Stimulated activated CD4-positive, alpha-beta T cell treated with anti-CD3 and anti-CD28 coated beads, Interleukin-4, amount 100 ng/mL, for 1 hour (primary cell): ENCODE measurements around the gene CLCN5.

Experiments
- DNase-seq: peaks from one replicate; pipeline ENCODE4 v3.0.0-alpha.2; 2020

The CLCN5 gene

DNA sequence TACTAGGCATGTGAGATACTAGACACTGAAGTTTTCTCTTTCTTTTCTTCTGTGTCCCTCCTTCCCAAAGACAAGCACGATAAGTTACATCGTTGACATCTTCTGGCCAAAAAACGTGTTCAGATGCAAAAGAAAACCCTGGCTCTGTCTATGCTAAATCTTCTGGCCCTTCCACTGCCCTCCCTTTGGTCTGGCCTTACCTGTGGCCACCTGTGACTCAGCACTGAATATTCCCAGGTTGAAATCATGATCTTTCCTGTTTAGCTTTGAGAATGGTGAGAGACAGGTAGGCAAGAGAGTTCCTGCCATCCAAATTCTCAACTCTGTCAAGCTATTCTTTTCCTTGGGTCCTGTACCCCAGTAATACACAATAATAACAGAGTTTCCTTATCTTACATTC, 12.3 kb downstream of the CLCN5 start:
- no peak for DNase-seq

DNA sequence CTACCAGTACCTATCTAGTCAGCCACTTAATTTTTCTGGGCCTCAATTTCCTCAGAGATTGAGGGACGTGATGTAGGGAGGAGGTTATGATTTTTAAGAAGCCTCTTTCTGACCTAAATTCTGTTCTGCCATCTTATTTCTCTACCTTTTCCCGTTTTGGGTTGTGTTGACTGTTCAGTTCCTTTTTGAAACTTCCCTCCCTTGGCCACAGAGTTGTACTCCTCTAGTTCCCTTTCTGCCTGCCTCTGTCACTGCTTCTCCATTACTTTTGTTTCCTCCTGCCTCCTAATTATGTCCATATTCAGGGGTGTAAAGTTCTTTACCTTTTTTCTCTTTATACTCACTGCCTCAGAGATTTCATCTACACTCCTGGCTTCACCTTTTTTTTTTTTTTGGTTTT, 25.4 kb downstream of the CLCN5 start:
- DNase-seq: no peak

DNA sequence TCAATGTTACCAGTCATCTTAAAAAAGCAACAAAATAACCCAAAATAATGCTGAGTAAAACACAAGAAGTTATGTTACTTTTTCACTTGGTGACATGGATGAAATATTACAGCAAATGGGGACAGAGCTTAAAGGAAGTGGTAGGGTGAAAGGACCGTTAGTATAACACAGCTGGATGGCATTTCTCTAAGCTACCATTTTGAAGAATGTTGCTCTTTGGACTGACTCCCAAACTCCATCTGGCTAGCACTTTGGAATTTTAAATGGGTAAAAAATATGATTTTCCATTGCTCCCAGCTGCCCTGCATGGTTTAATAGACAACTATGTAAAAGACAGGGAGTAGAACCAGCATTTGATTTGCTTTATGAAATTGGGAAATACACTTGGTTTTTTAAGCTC, 27.6 kb downstream of the CLCN5 start:
- no peak for DNase-seq

DNA sequence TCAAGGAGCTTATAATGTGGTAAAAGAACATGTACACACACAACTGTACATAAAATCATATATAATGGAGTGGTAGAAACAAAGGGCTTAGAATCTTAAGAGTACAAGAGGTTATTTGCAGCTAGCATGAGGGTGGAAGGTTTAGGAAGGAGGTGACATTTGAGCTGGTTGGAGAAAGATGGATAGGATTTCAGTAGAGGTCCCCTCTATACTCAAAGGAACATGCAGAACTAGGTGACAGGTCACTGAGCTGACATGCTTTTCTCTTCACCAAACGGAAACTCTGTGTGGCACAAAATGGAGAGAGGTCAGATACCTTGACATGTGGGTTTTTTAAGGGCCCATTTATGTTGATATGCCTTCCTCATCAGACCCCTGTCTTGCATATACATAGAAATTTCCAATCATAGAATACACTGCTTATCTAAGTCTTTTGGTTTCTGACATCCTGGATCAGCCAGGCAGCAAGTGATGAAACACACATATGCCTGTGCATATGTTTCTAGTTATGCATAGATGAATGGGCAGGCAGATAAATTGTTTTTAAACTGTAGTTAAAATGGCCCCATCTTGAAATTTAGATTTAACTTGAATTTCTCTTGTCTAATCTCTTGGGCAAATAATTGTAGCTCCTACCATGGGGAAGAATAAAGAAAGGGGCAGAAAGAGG, 29.3 kb downstream of the CLCN5 start:
- no peak for DNase-seq

DNA sequence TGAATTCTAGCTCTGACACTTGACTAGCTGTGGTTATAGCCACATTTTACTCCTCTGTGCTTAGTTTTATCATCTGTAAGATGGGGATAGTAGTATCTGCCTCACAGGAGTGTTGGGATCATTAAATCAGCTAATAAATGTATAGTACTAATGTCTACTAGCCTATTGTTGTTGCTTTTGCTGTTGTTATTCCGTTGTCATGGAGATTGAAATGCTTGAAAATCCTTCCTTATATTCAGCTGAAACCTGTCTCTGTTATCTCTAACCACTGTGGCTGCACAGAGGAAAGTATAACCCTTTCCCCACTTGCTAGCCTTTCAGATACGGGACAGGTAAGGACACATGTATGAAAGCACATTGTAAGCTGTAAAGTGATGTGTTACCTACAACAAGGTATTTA, 33.9 kb downstream of the CLCN5 start:
- no peak for DNase-seq

DNA sequence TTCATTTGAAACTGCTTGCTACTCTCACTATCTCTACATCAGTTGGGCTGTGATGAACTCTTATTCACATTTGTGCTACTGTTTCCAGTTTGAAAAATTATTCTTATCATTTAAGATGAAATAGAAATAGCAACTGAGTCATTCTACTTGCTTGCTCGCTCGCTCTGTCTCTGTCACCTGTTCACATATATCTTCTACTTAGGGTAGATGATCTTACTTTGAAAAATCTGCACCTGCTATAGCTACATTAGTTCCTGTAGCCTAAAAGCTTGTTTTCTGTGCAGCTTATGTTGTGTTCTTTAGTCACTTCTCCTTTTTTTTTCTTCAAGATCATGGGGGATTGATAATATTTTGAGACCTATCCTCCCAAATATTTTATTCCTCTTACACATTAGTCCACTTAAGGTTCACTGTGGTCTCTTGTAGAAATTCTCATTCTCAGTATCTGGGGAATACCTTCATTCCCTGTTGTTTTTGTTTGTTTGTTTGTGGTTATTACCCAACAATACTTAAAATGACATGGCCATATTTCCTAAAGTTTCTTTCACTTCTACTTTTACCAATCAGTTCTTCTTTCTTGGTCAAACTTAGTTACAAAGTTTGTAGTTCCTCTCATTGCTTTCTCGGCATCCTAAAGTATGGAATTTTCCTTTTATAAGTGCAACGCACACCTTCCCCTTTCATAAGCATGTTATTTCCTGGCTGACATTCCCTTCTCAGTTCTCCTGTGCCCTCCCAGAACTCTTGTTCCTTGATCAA, 36.5 kb downstream of the CLCN5 start:
- no peak for DNase-seq

DNA sequence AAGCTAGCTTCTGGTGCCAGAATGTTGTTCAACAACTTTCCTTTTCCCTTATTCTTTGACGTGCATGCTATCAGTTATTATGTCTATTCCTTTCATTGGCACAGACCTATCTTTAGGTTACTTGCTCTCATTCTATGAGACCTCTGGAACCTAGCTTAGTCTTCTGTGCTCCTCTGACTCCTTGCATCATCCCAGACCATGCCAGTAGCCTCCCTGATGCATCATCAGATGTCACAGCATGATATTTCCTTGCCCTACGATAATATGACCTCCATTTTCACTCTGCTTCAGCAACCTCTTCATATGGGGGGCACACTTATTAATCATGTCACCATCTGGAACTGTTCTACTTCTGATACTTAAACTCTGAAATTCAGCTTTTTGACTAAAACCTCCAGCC, 37.2 kb downstream of the CLCN5 start:
- DNase-seq: no peak

DNA sequence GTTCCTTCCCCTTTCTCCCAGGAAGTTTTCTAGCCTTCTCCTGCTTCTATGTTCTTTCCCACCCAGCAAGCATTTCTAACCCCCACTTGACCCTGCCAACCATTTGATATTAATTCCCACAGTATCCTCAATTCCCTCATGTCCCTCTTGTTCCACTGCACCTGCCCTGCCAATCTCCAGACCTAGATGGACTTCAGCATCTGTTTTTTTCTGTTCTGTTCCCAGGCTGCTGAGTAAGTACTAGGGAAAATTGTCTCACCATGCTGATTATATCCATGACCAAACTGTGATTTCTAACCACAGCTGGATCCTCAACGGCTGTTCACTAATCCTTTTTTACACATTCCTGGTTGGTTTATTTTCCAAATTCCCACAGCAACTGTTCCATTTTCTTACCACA, 37.7 kb downstream of the CLCN5 start:
- DNase-seq: no peak

DNA sequence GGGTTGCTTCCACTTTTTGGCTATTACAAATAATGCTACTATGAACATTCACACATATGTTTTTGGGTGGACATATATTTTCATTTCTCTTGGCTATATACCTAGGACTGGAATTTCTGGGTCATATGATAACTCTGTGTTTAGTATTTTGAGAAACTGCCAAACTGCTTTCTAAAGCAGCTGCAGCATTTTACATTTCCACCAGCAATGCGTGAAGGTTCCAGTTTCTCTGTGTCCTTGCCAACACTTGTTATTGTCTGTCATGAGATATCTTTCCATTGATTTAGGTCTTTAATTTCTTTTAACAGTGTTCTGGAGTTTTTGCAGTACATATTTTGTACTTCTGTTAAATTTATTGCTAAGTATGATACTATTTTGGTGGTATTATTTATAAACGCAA, 48.3 kb downstream of the CLCN5 start:
- no peak for DNase-seq

DNA sequence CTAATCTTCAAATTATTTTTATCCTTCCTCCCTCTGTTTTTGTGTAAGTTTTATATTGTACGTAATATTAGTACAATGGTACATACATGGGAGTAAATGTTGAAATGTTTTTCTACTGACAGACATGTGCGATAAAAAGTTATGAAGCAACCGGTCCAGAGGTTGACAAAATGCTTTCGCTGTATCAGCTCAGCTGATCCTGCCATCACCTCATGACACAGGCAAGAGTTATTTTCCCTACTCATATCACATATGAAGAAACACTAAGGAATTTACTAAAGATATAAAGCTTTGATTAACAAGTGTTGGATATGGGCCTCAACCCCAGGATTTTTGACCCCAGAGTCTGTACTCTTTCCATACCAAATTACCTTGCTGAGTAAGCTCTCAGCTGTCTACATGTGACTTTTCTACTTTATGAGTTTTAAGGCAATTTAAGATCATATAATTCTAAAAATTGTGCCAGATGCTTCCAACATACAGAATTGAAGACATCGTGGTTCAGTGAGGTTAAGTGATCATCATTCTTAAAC, 50.0 kb downstream of the CLCN5 start:
- DNase-seq: no peak

DNA sequence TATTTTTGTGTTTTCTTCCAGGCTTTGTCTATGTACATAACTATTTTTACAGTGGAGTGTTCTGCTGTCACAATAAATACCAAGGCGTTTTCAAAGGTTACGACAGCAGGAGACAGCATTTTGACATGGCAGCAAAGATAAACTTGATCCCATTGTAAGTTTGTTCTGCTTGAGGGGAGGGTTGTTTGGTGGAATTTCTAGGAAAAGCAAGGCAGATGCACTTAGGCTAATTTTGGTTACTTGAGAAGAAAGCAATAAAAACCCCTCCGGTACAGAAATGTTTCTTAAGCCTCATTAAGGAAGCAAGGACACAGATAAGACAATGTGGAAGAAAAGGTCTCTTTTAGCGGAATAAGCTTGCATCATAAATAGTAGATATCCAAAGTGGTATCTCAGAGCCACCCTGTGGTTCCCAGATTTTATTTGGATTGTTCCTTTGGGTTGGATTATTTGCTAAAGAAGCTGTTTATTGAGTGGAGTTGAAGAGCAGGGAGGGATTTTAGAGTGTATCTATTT, 54.3 kb downstream of the CLCN5 start:
- no peak for DNase-seq

DNA sequence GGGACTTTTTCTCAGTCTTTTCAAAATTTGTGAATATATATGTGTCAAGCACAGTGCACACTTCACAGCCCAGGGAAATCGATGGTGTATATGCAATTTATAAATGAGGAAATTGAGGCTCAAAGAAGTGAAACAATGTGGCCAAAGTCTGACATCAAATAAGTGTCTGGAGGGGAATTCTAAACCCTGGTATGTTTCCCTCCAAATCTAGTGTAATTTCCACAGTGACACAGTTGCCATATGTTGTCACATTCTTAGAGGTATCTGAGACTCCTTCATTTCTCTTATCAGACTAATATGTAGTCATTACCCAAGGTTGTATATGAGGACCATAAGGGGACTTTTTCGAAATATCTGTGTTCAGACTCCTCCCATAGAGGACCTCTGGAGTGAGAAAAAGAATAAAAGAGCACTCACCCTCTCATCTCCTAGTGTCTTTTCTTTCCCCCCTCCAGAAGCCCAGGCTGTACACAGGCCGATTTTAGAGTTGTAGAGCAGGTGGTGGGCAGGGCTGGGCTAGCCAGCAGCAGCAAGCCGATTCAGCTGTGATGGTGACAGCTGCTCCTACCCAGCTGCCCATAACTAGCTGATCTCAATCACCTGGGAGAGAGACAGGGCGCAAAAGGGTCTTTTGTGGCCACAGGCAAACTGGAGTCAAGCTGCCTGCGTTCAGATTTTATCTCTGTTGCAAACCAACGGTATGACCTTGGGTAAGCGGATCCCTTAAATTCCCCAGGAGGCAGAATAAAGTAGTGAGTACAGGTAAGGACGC, 55.1 kb downstream of the CLCN5 start:
- no peak for DNase-seq

DNA sequence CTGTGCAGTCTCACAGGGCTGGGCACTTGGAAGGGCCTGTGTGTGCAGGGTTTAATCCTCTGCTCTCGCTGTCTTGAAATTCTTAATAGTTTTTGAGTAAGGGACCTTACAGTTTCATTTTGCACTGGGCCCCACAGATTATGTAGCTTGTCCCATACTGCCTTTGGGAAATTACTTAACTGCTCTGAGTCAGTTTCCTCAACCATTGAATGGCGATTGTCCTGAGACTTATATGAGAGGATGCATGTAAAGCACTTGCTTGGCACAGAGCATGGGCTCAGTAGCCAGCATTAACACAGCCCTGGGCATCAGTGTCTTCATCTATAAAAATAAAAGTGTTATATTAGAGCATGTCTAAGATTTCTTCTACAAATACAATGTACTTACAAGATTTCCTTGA, 55.8 kb downstream of the CLCN5 start:
- no peak for DNase-seq

DNA sequence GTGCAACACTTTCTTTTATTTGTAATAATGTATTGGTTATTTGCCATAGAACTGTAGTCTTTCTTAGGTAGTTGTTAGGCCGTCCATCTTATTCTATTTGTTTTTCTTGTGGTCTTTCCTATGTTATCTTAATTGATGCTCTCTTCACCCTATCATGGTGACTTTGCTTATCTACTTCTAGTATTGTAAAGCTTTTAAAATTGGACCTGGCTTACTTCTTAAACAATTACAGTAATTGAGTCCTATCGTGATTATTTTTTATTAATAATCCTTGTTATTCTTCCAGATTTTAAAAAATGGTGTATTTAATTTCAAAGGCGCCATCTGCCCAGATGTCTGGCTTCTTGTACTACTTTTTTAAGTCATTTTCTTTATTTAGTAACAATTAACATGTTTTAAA, 63.7 kb downstream of the CLCN5 start:
- no peak for DNase-seq

DNA sequence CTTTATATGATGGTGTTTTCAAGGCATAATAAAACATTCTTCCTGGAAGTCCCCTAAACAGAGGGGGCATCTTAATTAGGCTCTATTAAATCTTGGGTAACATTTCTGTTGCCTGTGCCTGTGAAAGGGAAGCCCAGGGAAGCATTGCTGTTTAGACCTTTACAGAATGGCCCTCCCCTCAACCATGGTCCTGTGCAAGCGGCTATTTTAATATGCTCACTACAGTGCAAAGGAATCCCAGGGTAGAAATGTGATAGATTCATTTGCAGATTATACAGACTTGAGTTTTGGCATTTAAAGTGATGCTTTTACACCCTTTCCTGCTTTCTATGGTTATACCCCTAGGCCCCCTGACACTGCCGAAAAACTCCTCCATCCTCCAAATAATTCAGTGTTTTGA, 65.3 kb downstream of the CLCN5 start:
- no peak for DNase-seq

DNA sequence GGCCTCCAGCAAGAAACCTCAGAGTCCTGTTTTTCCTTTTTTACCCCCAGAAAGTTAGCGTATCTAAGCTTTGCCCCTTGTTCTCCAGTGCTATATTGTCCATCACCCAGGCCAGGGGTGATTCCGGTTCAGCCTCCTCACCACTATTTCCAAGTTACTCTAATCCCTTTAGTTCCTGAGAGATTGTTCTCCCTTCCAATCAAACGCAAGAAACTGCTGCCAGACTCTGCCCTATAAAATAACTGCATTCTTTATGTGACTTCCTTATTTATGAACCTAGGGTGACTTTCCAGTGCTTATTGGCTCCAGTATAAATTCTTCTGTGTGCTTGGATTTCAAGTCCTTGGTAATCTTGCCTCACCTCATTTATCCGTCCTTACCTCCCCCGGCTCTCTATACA, 65.7 kb downstream of the CLCN5 start:
- no peak for DNase-seq

DNA sequence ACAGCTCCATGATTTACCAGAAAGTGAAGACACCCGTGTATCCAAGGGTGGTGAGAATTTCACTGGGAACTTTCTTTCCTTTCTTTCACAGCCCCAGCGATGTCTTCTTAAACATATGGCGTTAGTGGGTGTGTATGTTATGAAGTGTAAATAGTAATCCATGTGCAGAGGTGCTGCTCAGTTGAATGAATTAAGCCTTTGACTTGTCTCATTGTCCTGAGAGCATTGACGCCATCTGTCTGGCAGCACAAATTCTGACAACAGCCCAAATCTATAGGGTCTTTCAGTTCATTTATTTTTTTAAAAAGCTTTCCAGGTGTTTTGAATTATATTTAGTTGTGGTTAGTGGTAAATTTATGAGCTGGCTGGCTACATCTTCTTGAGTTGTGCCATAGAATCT, 69.4 kb downstream of the CLCN5 start:
- DNase-seq: no peak

DNA sequence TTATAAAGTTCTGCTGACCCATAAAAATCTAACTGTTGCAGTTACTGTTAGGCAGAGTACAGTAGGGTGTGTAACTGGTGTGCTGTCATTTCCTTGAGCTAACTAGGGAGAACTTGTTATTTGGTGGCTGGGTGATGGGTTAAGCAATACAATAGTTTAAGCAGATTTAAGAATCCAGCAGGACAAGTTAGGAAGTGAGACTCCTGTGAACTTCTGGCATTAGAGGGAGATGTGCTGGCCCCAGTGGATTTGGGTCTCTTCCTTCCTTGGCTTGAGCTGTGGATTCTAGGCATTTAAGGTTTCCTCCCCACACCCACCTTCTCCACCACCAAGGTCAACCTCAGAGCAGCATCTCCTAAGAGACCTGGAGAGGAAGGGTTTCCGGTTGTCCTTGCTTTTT, 70.5 kb downstream of the CLCN5 start:
- no peak for DNase-seq

DNA sequence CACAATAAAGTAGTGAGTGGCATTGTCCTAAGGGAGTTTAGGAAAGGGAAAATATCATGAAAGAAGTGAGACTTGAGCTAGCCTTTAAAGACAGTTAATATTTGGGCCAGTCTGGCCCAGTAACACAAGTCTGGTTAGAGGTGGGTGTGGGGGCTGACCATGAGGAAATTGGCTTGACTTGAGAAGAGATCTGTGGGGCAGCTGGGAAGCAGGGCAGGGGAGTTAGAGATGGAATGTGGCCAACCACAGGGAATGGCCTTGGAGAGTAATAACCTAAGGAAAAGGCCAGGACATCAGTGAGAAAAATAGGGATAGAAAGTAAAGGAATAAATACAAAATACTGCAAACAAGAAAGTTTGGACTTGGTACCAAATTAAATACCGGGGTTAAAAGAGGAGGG, 71.3 kb downstream of the CLCN5 start:
- DNase-seq: no peak

DNA sequence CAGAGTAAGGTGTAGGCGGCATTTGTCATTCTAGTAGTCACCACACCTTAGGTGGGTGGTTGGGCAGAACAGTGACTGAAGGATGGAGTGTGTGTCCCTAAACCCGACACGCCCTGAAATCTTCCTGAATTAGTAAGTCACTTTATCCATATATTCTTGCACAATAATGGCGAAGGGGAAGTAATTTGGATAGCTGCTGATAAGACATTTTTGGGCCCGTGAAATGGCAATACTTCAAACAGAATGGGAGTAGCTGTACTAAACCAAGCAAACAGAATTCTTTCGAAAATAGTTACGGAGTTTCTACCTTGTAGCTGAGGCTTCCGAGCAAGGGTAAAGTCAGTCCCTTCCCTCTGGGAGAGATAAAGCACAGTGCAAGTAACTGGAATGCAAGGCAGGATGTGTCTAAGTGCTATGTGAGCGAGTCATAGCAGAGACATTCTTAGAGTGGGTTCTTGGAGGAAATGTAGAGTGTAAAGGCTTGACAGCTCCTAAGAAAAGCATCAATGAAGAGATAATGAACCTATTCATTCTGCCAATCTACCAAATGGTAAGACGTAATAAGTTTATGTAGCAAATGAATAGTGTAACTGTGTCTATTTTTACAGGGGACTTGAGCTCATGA, 72.8 kb downstream of the CLCN5 start:
- no peak for DNase-seq

DNA sequence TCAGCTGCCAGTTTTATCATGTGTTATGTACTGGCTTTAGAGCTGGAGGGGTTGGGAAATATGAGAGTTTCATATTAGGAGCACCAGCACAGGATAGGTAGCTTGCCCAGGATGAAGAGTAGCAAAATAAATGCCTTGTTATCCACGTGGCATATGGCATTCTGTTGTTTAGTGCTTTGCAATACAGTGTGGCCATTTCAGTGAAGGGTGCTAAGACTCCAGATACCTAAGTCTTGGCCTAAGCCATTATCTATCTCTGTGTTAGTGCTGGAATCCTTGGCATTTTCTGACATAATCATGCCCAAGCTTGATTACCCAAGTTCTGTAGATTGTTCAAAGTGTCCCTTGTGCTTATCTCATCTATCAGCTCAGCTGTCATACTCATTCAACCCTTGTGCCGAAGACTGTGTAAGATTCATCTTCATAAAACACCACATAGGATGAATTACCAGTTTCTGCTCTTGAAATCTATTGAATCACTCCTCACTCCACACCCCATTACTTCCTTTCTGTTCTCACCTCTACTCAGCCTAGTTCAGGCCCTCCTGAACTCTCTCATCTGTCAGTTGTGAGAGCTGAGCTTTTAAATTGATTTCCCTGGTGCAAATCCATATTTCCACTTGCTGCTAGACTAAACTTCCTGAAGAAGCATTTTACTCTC, 73.5 kb downstream of the CLCN5 start:
- no peak for DNase-seq

DNA sequence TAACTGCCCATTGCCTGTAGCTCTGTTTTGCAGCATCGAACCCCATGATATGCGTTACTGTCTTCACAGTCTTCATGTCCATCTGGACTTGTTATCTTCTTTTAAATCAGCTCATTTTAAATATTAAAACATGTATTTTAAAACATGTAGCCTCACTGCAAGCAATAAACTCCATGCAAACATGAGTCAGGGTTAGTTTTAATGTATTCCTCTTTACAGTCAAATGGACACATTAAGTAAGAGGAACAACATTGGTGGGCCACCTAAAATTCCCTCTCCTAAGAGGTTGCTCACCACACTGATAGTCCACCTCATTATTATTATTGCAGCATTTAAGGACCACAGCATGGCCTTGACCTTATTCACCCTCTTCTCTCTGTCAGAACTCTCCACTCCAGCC, 74.1 kb downstream of the CLCN5 start:
- no peak for DNase-seq

DNA sequence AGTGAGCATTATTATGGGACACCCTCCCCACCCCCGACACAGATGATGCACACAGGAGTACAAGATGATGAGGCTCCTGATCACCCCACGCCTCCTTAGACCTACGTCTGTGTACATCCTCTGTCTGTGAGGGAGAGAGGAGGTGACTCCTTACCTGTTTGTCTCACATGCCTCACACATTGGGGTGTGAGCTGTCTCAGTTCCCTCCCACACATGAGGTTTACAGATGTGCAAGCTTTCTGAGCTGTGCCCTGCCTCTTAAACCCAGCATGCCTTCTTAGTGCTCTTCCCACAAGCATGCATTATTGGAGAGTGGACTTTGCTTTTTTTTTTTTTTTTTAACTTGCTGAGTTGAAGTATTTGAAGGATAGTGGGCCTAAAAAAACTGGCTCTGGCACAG, 76.7 kb downstream of the CLCN5 start:
- DNase-seq: no peak
